ENCODE results near the gene PARP6. TPM values are rescaled to one million over a fixed set of nuclear protein-coding genes. Genes with fewer than 3 reads are reported as not detected.

Gene PARP6
- total and polyA plus RNA-seq, 2 of the 8 experiments (the other 6 are each of a cell fraction or from before 2014, with no cell fraction given): 39.8 to 45.3 TPM

GRCh38 chr15:72227720-72228119 lies 44.6 kb downstream of the PARP6 start (continued):
- TF ChIP-seq USF2 (IDR thresholded peaks at IDR 0.05; ENCODE audit: low read length): no peak
- TF ChIP-seq BRCA1 (IDR thresholded peaks at IDR 0.05; ENCODE audit: low read depth, low read length): no peak
- no peak for TF ChIP-seq JUN (IDR thresholded peaks at IDR 0.05; ENCODE audit: low read depth, low read length)

Data from H1 (cell line).